ENCODE results near the gene PISD.

PISD gene

DNA sequence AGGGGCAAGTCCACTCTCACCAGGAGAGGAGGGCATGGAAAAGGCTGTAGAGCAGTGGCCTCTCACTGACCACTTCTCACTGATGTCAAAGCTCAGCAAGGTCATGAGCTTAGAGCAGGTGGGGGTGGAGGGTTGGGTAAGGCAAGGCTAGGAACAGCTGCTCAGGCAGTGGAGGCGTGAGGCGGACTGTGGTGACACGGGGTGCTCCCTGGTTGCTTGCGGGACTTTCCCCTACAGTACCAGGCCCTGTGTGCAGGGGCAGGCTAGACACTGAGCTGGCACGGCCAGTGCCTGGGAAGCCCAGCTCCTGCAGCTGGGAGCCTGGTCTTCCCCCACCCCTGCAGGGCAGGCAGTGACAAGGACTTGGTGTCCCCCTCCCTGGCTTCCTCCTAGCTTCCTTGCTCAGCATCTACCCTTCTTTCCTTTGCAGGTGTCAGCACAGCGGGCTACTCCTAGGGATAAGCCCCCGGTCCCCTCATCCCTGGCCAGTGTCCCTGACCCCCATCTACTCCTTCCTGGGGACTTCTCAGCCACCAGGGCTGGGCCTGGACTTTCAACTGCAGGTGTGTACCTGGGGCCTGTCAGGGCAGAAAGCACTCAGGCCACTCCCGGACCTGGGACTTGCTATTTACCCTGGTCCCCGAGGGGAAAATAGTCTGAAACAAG, 45.6 kb downstream of the PISD start:
- DNase-seq (ENCODE audit: extremely low spot score) = no peak
- ChIA-PET CTCF (no interaction called here), POLR2A (no interaction called here)
- TF ChIP-seq HDGF (IDR thresholded peaks at IDR 0.05; ENCODE audit: borderline replicate concordance) (no peak), LEF1 (IDR thresholded peaks at IDR 0.05; ENCODE audit: borderline replicate concordance) (no peak), TARDBP (IDR thresholded peaks at IDR 0.05) (no peak), ELF4 (IDR thresholded peaks at IDR 0.05) (no peak), FOXK2 (IDR thresholded peaks at IDR 0.05) (no peak), FOXM1 (IDR thresholded peaks at IDR 0.05; ENCODE audit: borderline replicate concordance) (no peak), SUZ12 (IDR thresholded peaks at IDR 0.05) (no peak), L3MBTL2 (conservative IDR thresholded peaks at IDR 0.05) (no peak), SP1 (IDR thresholded peaks at IDR 0.05) (no peak), BHLHE40 (IDR thresholded peaks at IDR 0.05; ENCODE audit: borderline replicate concordance) (no peak), CTBP1 (IDR thresholded peaks at IDR 0.05; ENCODE audit: borderline replicate concordance) (no peak)
- TF ChIP-seq, protein P1, sequence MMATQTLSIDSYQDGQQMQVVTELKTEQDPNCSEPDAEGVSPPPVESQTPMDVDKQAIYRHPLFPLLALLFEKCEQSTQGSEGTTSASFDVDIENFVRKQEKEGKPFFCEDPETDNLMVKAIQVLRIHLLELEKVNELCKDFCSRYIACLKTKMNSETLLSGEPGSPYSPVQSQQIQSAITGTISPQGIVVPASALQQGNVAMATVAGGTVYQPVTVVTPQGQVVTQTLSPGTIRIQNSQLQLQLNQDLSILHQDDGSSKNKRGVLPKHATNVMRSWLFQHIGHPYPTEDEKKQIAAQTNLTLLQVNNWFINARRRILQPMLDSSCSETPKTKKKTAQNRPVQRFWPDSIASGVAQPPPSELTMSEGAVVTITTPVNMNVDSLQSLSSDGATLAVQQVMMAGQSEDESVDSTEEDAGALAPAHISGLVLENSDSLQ (IDR thresholded peaks at IDR 0.05) = no peak

DNA sequence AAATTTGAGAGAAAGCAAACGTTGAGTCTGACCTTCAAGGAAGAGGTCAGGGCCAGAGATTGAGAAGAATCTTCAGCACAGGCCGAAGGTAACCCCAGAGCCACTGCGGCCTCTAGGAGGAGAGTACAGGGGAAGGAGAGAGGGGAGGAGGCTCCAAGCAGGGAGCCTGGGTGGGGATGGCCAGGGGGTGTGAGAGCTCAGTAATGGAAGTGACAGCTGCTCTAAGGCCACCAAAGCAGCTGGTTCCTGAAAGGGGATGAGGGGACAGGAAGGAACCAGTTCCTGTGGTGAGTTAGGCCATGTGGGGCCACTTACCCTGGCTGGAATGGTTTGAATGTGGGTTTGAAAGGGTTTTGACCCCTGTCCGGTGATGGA, 46.1 kb downstream of the PISD start:
- ChIA-PET POLR2A (no interaction called here), CTCF (no interaction called here)

DNA sequence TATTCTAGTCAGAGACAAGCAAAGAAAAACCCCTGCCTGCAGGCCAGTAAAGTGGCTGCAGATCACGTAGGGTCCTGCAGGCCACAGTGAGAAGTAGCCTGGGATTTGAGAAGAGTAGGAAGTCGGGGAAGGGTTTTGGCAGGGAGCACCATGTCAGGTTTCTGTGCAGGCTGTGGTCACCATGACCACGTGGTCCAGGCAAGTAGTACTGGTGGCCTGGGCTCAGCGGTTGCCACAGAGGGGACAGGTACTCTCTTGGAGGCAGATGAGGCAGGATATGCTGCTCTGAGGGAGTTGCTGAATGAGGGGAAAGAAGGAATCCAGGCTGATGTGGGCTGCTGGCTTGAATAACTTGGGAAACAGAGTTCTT, 46.5 kb downstream of the PISD start:
- ChIA-PET POLR2A (no interaction called here), CTCF (no interaction called here)
- no peak for DNase-seq (ENCODE audit: extremely low spot score)
- TF ChIP-seq SP1 (IDR thresholded peaks at IDR 0.05) = no peak
- no peak for TF ChIP-seq ELF4 (IDR thresholded peaks at IDR 0.05)
- no peak for TF ChIP-seq HDGF (IDR thresholded peaks at IDR 0.05; ENCODE audit: borderline replicate concordance)
- no peak for TF ChIP-seq TARDBP (IDR thresholded peaks at IDR 0.05)
- TF ChIP-seq NFRKB (IDR thresholded peaks at IDR 0.05) = no peak
- TF ChIP-seq FOXM1 (IDR thresholded peaks at IDR 0.05; ENCODE audit: borderline replicate concordance) = no peak

More for the DNA sequence above, 46.1 kb downstream of the PISD start:
- TF ChIP-seq SP1 (IDR thresholded peaks at IDR 0.05) = no peak
- no peak for TF ChIP-seq ELF4 (IDR thresholded peaks at IDR 0.05)
- TF ChIP-seq TARDBP (IDR thresholded peaks at IDR 0.05) = no peak
- TF ChIP-seq NFRKB (IDR thresholded peaks at IDR 0.05) = no peak
- TF ChIP-seq, protein P1 (IDR thresholded peaks at IDR 0.05) = no peak
- no peak for TF ChIP-seq CTBP1 (IDR thresholded peaks at IDR 0.05; ENCODE audit: borderline replicate concordance)
- no peak for TF ChIP-seq L3MBTL2 (conservative IDR thresholded peaks at IDR 0.05)
- no peak for TF ChIP-seq FOXA1 (IDR thresholded peaks at IDR 0.05)
- no peak for TF ChIP-seq FOXK2 (IDR thresholded peaks at IDR 0.05)
- no peak for TF ChIP-seq LEF1 (IDR thresholded peaks at IDR 0.05; ENCODE audit: borderline replicate concordance)
- no peak for TF ChIP-seq ARNT (IDR thresholded peaks at IDR 0.05)
- TF ChIP-seq FOXM1 (IDR thresholded peaks at IDR 0.05; ENCODE audit: borderline replicate concordance) = no peak
- TF ChIP-seq BHLHE40 (IDR thresholded peaks at IDR 0.05; ENCODE audit: borderline replicate concordance) = no peak
- no peak for DNase-seq (ENCODE audit: extremely low spot score)

DNA sequence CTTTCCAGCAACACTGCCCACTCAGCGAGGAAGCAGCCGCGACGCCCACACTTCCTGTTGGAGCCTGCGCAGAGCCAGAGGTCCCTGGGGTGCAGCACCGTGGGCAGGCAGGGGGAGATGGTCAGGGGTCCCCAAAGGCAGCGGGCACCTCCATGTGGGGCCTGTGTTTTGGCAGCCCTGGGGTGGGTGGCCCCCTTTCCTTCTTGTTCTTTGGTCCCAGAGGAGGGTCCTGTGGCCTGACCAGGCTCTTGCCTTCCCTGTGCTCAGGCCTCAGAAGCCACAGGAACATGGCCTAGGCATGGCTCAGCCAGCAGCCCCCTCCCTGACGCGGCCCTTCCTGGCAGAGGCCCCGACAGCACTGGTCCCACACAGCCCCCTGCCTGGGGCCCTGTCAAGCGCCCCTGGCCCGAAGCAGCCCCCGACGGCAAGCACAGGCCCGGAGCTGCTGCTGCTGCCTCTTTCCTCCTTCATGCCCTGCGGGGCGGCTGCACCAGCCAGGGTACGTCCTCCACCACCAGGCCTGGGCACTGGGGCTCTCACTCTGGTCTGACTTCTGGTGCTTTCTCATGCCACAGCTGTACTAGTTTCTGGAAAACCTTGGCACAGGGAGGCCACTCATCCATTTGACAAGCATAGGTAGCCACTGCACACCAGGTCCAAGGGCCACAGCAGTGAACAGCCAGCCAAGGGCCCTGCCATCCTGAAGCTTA, 47.1 kb downstream of the PISD start:
- POLR2A ChIA-PET = no interaction called here
- CTCF ChIA-PET = no interaction called here
- TF ChIP-seq LEF1 (IDR thresholded peaks at IDR 0.05; ENCODE audit: borderline replicate concordance) (no peak), L3MBTL2 (conservative IDR thresholded peaks at IDR 0.05) (no peak), NFRKB (IDR thresholded peaks at IDR 0.05) (no peak), ZNF384 (IDR thresholded peaks at IDR 0.05) (no peak), FOXM1 (IDR thresholded peaks at IDR 0.05; ENCODE audit: borderline replicate concordance) (no peak), ARNT (IDR thresholded peaks at IDR 0.05) (no peak), FOXK2 (IDR thresholded peaks at IDR 0.05) (no peak), CTBP1 (IDR thresholded peaks at IDR 0.05; ENCODE audit: borderline replicate concordance) (no peak), SP1 (IDR thresholded peaks at IDR 0.05) (no peak)
- TF ChIP-seq, protein P1 (IDR thresholded peaks at IDR 0.05) = no peak

DNA sequence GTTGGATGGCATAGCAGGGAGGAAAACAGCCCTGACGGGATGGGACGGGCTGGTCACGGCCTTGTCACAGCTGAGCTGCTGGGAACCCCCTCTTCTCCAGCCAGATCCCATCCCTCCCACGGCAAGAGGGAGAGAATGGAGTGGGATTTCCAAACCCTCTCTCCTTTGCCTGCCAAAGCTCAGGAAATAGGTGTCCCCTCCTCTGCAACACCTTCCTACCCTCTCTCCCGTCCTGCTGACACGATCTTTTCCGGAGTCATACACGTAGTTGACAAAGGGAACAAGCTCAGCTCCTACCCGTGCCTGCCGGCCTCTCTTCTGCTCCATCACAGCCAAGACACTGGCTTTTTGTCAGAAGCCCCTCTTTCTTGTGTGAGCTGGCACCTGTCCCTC, 48.1 kb downstream of the PISD start:
- TF ChIP-seq FOXK2 (IDR thresholded peaks at IDR 0.05) = no peak
- TF ChIP-seq L3MBTL2 (conservative IDR thresholded peaks at IDR 0.05) = no peak
- TF ChIP-seq ZNF384 (IDR thresholded peaks at IDR 0.05) = no peak
- no peak for TF ChIP-seq FOXM1 (IDR thresholded peaks at IDR 0.05; ENCODE audit: borderline replicate concordance)
- TF ChIP-seq BHLHE40 (IDR thresholded peaks at IDR 0.05; ENCODE audit: borderline replicate concordance) = no peak
- no peak for TF ChIP-seq SP1 (IDR thresholded peaks at IDR 0.05)
- TF ChIP-seq, protein P1 (IDR thresholded peaks at IDR 0.05) = no peak
- POLR2A ChIA-PET = no interaction called here
- no peak for DNase-seq (ENCODE audit: extremely low spot score)
- CTCF ChIA-PET = interaction anchor here (0.6 to 1.9 kb wide), 2 partner anchors 44 to 53 kb away, joined by 3 to 4 read pairs; no protein-coding TSS in a partner anchor

More for the DNA sequence above, 47.1 kb downstream of the PISD start:
- DNase-seq (ENCODE audit: extremely low spot score) = no peak
